Raji (cell line): ENCODE data around the gene GRAMD2A.

Experiments
- POLR2A ChIP-seq: IDR thresholded peaks from 2 replicates; pipeline ENCODE4 v1.6.1; 2011; ENCODE audit warnings: low read depth, low read length, control low read depth; ENCODE audit not compliant: insufficient read depth

Gene GRAMD2A

DNA sequence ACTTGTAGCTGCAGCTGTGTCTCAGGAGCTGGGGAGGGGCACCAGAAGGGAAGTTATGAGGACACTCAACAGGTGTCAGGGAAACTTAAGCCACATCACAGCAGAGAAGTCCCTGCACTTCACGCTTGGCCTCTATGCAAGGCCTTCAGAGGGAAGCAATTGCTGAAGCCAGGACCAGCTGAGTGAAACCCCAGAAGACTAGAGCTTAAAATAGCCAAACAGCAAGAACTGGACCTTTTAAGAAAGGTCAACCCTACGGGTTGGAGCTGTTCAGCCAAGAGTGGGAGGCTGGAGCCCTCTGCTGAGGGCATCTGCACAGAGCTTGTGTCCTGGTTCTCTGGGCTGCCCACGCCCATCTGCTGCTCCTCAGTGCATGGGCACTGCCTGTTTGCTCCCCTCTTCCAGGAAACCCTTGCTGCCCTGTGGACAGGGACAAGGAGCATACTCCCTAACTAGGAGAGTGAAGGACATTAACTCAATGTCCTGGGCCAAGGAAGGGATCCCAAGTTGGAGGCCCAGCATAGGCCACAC is 3.9 kb upstream of the GRAMD2A start:
- TF ChIP-seq POLR2A, result no peak

DNA sequence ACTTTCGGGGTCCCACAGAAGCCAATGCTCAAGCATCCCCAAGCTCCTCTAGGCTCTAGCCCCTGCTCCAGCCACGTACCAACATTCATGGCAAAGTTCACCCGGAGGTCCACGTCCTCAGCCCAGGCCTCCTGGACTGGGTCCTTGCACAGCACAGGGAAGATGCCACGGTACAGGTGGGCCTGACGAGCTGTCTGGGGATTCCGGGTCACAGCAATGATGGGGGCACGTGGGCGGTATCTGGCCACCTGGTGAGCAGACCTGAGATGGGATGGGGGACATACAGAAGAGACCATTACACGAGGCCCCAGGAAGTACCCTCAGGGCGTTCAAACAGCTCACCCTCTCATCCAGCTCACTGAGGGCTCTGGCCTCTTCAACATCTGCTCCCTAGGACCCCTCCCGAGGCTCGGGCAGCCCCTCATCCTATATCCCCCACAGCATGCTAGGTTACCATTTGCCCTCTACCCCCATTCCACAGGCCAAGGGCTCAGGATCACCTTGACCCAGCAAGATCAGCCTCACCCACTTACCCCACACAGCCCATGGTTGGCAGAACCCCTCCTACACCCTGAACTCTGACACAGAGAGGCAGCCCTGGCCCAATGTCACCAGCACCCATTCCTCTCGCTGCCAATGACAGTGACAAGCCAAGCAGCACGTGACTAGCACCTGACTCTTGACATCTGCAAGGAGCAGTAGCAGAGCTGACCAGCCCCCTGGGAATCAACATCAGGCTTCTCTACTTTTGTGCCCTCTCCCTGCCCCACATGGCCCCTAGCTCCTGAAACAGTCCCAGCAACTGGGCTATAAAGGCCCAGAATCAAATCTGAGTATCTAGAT is 3.0 kb upstream of the GRAMD2A start:
- TF ChIP-seq POLR2A, result no peak

DNA sequence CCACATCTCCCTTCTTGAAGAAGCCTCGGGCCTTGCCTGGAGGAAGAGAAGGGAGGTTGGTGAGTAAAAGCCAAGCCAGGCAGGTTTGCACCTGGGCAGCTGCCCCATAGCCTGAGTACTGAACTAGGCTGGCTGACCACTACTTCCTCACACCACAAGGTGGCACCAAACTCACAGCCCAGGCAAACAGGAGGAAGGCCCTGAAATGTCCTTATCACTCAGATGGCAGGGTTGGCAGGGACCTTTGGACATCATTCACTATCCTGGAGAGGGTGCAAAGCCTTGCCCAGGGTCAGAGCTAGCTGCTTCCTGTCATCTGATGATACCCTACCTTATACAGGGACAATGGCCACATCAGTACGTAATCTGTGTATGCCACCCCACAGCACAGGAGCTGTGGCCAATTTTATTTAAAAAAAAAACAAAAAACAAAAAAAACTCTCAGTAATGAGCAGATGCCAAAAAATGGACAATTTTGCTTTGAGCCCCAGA is 2.2 kb upstream of the GRAMD2A start:
- TF ChIP-seq POLR2A, result no peak

DNA sequence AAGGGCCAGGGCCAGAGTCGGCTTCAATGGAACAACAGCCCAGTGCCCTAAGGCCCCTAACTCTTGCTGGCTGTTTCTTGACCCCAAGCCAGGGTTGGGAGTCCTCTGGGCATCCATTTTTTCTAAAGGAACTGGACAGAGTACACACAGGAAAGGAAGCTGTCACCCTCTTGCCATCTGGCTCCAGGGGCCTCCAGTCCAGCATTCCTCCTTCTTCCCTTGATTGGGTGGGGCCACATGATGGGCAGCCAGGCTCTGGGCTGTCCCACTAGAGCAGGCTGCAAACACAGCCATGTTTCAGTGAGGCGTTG is 1.6 kb upstream of the GRAMD2A start:
- TF ChIP-seq POLR2A, result no peak

DNA sequence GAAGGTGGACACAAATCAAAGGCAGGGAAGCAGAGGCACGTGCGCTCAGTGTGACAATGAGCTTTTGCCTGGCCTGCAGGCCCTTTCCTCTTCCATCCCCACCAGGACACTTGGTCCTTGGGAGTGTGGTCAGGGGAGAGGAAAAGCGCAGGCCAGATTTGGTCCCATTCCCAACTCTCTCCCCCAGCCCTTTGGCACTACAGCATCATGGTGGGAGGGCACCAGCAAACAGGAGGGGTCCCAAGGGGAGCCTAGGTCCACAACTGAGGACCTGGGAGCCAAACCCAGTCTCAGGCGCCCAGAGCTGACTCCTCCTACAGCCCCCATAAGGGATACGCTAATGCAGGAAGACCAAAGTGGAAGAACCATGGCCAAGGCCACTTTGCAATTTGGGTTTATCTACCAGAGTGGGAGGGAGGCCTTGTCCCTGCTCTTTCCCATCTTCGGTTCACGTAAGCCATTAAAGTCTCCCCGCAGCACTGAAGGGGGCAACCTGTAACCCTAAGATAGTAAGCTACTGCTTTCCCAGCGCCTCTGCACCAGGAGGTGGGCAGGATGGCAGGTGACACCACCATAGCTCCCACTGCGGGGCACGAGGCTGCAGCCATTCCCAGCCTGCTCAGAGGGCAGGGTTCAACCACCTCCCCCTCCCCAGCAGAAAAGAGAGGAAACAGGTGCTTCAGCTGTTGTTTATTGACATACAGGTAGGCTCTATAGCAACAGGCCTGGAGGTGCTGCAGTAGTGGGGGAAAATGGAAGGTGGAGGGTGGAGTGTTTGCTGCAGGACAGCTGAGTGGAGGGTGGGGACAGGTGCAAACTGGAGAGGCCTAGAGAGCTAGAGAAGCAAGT is 993 bp upstream of the GRAMD2A start:
- no peak for TF ChIP-seq POLR2A

DNA sequence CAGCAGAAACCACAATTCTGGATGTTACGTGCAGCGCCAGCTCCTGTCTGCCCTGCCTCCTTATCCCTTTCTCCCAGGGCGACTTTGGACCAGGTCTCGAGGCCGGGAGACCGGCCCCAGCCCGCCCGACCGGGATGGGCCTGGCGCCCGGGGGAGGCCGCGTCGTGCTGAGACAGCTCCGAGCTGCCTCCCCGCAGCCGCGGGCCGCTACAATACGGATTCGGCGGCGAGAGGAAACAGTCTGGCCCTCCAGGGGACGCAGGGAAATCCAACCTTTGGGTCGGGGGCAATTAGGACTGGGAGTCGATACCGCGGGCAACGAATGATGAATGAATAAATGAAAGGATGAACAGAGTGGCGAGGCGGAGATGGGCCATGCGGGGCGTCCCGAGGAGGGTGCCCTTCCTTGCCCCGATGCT is 537 bp downstream of the GRAMD2A start:
- no peak for TF ChIP-seq POLR2A

DNA sequence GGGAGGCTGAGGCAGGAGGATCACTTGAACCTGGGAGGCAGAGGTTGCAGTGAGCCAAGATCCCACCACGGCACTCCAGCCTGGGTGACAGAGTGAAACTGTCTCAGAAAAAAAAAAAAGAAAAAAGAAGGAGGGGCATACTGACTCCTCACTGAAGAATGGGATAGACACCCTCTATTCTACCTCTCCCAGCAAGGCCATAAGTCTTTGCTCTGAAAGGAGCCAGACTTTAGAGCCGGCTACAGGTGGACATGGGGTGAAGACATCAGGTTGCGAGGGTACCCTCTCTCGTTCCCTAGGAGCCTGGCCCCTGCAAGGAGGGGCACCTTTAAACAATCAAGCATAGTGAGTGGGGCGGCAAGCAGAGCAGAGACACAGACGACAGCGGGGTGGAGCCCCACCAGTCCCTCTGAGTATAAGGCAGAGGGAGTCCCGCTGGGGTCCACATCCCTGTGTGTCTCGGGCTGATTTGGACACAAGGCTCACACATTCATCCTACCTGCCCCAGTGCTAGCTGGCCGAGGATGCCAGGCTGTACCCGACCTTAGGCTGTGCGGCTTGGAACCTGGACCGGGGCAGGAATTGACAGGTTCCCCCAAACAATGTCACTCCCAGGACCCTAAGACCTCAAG is 1.1 kb downstream of the GRAMD2A start:
- TF ChIP-seq POLR2A, result no peak

DNA sequence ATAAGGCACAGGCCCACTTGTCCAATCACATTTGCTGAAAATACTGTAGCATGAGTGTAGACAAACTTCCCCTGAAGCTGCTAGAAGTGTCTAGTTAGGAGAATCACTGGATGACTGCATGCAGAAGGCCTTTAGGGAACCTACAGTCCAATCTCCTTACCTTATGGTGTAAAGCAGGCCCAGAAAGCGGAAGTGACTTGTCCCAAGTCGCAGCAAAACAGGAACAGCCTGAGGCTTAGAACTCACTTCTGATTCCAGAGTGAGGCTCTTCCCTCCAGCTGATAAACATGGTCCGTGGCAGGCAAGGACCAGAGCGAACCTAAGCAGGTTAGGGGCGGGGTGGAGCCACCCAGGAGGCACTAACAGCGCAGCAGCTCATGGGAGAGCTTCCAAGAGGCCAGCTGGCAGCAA is 2.5 kb downstream of the GRAMD2A start:
- no peak for TF ChIP-seq POLR2A

DNA sequence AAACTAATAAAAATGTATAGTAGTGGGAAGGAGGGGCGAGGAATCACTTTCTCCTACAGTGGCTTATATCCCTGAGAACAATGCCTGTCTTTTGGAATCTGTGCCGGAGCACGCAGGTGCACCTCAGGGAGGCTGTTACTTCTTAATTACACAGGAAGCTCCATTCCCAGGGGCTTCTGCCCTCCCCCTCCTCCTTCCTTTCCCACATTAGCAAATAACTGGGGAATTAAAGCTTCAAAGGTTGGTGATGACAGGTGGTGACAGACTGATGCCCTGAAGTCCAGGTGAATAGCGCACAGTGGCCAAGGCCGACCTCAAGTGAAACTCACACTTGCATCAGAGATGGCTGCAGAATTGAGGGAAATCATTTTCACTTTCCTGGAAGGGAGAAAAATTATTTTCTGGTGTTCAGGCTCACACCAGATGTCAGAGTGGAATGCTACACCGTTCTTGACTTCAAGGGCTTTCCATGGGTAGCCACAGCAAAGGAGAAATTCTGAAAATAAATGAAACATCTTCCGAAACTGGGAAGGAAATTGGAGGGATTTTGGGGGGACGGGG is 3.7 kb downstream of the GRAMD2A start:
- no peak for TF ChIP-seq POLR2A

DNA sequence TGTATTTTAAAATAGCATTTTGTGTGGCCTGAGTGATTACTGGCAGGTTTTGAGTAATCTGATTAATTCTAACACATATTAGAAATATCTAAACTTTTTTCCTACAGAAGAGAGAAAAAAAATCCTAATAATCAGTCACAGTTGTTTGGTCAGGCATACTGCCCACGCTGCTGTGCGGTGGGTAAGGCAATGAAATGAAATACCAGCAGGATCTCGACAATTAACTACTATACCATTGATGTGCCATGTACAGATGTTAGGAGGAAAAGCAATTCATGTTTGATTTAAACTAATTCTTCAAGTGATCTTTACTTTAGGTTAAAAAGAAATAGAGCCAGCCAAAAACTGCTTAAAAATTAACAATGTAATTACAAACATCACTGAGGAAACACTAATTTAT is 5.2 kb downstream of the GRAMD2A start:
- no peak for TF ChIP-seq POLR2A

DNA sequence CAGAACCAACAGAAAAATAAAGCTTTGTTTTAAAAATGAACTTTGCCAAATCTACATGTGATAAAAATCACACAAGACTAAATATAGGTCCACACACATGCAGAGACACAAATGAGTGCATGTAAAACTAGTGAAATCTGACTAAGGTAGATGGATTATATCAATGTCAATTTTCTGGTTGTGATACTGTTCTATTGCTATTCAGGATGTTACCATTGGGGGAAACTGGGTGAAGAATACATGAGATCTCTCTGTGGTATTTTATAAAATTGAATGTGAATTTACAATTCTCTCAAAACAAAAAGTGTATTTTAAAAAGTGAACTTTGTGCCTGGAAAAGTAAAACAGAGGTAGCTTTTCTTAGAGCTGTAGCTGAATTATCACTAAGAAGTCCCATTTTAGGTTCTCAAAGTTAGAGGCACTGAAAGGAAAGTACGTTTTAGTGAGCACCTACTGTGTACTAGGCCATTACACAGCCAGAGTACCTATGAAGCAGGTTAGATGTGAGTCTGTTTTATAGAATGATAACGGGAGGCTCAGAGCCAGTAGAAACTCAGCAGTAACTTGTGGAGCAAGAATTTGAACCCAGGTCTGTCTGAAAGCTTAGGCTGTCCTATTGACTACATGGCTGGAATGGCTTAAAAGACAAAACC is 8.2 kb downstream of the GRAMD2A start:
- TF ChIP-seq POLR2A, result no peak

DNA sequence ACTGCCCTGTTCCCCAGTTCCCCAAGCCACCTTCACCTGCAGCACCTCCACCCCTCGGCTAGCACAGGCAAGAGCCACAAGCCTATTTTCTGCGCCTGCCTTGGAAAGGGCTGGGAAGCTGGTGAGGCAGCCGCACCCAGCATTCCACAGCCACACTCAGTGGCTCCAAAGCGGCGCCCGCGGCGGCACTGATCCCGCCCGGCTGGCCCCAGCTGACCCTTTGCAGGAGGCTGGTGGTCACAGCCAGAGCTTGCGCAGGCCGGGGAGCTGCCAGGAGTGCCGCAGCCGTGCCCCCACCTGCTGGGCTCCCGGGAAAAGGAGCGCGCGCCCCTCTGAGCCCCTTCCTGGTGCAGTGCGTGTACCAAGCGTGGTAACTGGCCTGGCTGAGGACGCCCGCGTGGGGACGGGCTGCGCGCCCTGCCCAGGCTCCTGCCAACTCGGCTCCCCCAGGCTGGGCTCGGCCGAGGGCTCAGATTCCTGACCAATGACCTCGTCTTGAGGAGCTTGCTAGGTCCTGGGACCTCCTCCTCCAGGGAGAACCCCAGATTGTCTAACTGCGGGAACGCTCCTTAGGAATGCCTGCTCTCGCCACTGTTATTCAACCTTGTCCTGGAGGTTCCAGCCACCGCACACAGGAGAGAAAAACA is 13.3 kb downstream of the GRAMD2A start:
- no peak for TF ChIP-seq POLR2A

DNA sequence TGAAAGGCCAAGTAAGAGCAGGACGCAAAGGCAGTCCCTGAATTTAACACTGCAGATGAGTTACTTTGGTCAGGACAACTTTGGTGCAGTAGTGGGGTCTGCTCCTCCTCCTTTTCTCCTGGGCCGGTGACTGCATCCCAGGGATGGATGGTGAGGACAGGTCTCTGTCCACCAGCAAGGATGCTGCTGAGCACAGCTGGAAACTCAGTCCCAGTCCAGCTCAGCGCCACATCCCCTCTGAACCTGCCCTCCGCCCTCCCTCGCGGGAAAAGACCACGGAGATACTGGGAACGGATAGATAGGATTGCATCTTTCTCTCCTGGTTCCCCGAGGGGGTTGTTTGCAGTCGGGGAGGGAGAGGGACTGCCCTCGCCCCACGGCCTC is 13.8 kb downstream of the GRAMD2A start:
- no peak for TF ChIP-seq POLR2A

DNA sequence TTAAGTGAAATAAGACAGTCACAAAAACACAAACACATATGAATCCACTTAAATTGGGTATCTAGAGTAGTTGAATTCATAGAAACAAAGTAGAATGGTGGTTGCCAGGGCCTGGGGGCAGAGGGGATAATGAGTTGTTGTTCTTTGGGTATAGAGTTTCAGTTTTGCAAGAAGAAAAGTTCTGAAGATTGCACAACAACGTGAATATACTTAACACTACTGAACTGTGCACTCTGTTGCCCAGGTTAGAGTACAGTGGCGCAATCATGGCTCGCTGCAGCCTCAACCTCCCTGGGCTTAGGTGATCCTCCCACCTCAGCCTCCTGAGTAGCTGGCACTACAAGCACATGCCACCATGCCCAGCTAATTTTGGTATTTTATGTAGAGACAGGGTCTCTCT is 14.9 kb downstream of the GRAMD2A start:
- TF ChIP-seq POLR2A, result no peak

DNA sequence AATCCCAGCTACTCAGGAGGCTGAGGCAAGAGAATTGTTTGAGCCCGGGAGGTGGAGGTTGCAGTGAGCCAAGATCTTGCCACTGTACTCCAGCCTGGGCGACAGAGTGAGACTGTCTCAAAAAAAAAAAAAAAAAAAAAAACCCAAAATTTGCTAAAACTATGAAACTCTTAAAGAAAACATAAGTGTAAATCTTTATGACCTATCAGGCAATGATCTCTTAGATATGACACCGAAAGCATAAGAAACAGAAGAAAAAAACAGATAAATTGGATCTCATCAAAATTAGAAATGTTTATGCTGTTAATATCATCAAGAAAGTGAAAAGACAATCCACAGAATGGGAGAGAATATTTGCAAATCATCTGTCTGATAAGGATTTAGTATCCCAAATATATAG is 15.3 kb downstream of the GRAMD2A start:
- TF ChIP-seq POLR2A, result no peak
